HCT116 (cell line): ENCODE measurements around the gene GALM. TPM values are rescaled to one million over a fixed set of nuclear protein-coding genes. Genes with fewer than 3 reads are reported as not detected.

Experiments used
- ATAC-seq: fragments of 200-7000 bp; cut with Tn5 transposase; 2 replicates; pipeline ENCODE4 v1.9.1; 2020; ENCODE audit warnings: mild to moderate bottlenecking, moderate library complexity
- BruUV-seq: library from RNA; stranded (reverse); fragments of 400-500 nt; replicated peaks from 2 replicates; lab custom pipeline; 2021; lab: Mats Ljungman, UMichigan
- CTCF ChIA-PET: fragments of 300-600 bp; sonication (Branson Sonifier 250); formaldehyde crosslinking; loops from one replicate; lab custom pipeline; 2021; ENCODE audit warnings: antibody characterized with exemption; lab: Charles Lee
- POLR2A ChIA-PET: fragments of 300-600, 350-600 bp; sonication (Branson Sonifier 250); formaldehyde crosslinking; loops from one replicate; lab custom pipeline; 2021; ENCODE audit warnings: antibody characterized with exemption; lab: Charles Lee
- RAD21 ChIA-PET, 2 experiments: fragments of 300-600 bp; sonication (Branson Sonifier 250); formaldehyde crosslinking; loops; one replicate each; lab custom pipeline; 2023; ENCODE audit warnings: low total read pairs in 2 of 2; ENCODE audit not compliant: uncharacterized antibody in 2 of 2, unreplicated experiment in 2 of 2, low non-redundant PET in 1 of 2; lab: Charles Lee
- DNase-seq: peaks from one replicate; pipeline ENCODE4 v3.0.0-alpha.2; 2010; ENCODE audit warnings: low read depth, low spot score
- H2AFZ ChIP-seq: fragments of 200-600 bp; shearing (Covaris generic), sonication (generic); 2 replicates; pipeline ENCODE4 v1.6.1; 2017; ENCODE audit warnings: low read depth, mixed run types, mixed read lengths, antibody characterized with exemption, low read length; ENCODE audit not compliant: poor library complexity, severe bottlenecking
- H3K27ac ChIP-seq: 2 replicates; pipeline ENCODE4 v1.5.1; 2012; ENCODE audit warnings: low read depth, low read length
- H3K27me3 ChIP-seq: fragments of 200-600 bp; sonication (generic); 2 replicates; pipeline ENCODE4 v1.6.1; 2016; ENCODE audit warnings: mixed run types, low read length, mixed read lengths; ENCODE audit not compliant: insufficient read depth
- H3K36me3 ChIP-seq, 2 experiments: fragments of 200-500 bp in 1 of 2; fragments of 200-600 bp in 1 of 2; sonication (Bioruptor generic) in 1 of 2; sonication (generic) in 1 of 2; 2 replicates each; pipeline versions ENCODE4 v1.5.1 to v1.6.1; 2014 to 2016; ENCODE audit warnings: low read length in 2 of 2, inconsistent platforms in 1 of 2, mixed read lengths in 1 of 2, mixed run types in 1 of 2; ENCODE audit not compliant: insufficient read depth in 2 of 2, control insufficient read depth in 1 of 2
- H3K4me1 ChIP-seq, 2 experiments: fragments of 200-600 bp in 1 of 2; sonication (generic) in 1 of 2; 2 replicates each; pipeline versions ENCODE4 v1.5.1 to v1.6.1; 2012 to 2017; ENCODE audit warnings: low read length in 2 of 2, inconsistent platforms in 1 of 2, mild to moderate bottlenecking in 1 of 2, mixed read lengths in 1 of 2, mixed run types in 1 of 2, moderate library complexity in 1 of 2; ENCODE audit not compliant: insufficient read depth in 2 of 2, control insufficient read depth in 1 of 2
- H3K4me2 ChIP-seq: fragments of 200-600 bp; sonication (generic); 2 replicates; pipeline ENCODE4 v1.6.1; 2017; ENCODE audit warnings: mixed run types, low read length, mixed read lengths
- H3K4me3 ChIP-seq, 2 experiments: fragments of 200-600 bp in 1 of 2; sonication (generic) in 1 of 2; replicated peaks in 1 of 2; 2 replicates each; pipeline ENCODE4 v1.5.1; 2011 to 2016; ENCODE audit warnings: low read length in 2 of 2, control low read depth in 1 of 2, low read depth in 1 of 2, mild to moderate bottlenecking in 1 of 2, mixed read lengths in 1 of 2, mixed run types in 1 of 2
- H3K79me2 ChIP-seq: fragments of 200-600 bp; sonication (generic); 2 replicates; pipeline ENCODE4 v1.6.1; 2017; ENCODE audit warnings: mild to moderate bottlenecking, mixed run types, low read length, moderate library complexity, mixed read lengths; ENCODE audit not compliant: insufficient read depth
- H3K9ac ChIP-seq: fragments of 200-600 bp; sonication (generic); 2 replicates; pipeline ENCODE4 v1.6.1; 2016; ENCODE audit warnings: low read length, mixed read lengths
- H3K9me2 ChIP-seq: fragments of 200-600 bp; sonication (generic), shearing (Covaris generic); 2 replicates; pipeline ENCODE4 v1.6.1; 2017; ENCODE audit warnings: mixed run types, mild to moderate bottlenecking, moderate library complexity; ENCODE audit not compliant: insufficient read depth
- H3K9me3 ChIP-seq, 2 experiments: fragments of 200-500 bp in 1 of 2; fragments of 200-600 bp in 1 of 2; sonication (Bioruptor generic) in 1 of 2; sonication (generic) in 1 of 2; 2 replicates each; pipeline ENCODE4 v1.6.1; 2014 to 2017; ENCODE audit warnings: low read length in 2 of 2, mixed read lengths in 2 of 2, inconsistent platforms in 1 of 2, low read depth in 1 of 2, mild to moderate bottlenecking in 1 of 2, mixed run types in 1 of 2, moderate library complexity in 1 of 2; ENCODE audit not compliant: control insufficient read depth in 1 of 2, insufficient read depth in 1 of 2
- H4K20me1 ChIP-seq: fragments of 200-600 bp; sonication (generic), shearing (Covaris generic); 2 replicates; pipeline ENCODE4 v1.6.1; 2017; ENCODE audit warnings: mixed run types, mild to moderate bottlenecking, moderate library complexity; ENCODE audit not compliant: insufficient read depth
- CEBPB ChIP-seq: IDR thresholded peaks from 2 replicates; pipeline ENCODE4 v1.6.1; 2012; ENCODE audit warnings: low read depth
- ELF1 ChIP-seq: IDR thresholded peaks from 2 replicates; pipeline ENCODE4 v1.6.1; 2012; ENCODE audit warnings: low read depth, borderline replicate concordance
- EZH2 ChIP-seq: fragments of 200-600 bp; sonication (generic); IDR thresholded peaks from 2 replicates; pipeline ENCODE4 v1.6.1; 2017; ENCODE audit warnings: antibody characterized with exemption, mixed run types
- EZH2phosphoT487 ChIP-seq: fragments of 200-600 bp; IDR thresholded peaks from 2 replicates; pipeline ENCODE4 v1.6.1; 2018; ENCODE audit warnings: antibody characterized with exemption, borderline replicate concordance
- SRF ChIP-seq: IDR thresholded peaks from 2 replicates; pipeline ENCODE4 v1.6.1; 2012; ENCODE audit warnings: low read depth
- YY1 ChIP-seq: IDR thresholded peaks from 2 replicates; pipeline ENCODE4 v1.6.1; 2011; ENCODE audit warnings: low read length, low read depth, moderate library complexity, mild to moderate bottlenecking; ENCODE audit not compliant: insufficient replicate concordance; ENCODE audit errors: extremely low read depth
- intact Hi-C: fragments of 100-400 bp; cut with micrococcal nuclease; formaldehyde crosslinking; loops from 2 replicates; pipeline ENCODE4 v1.10.0; 2022
- total RNA-seq: library from RNA; stranded (reverse); gene quantifications from one replicate; pipeline ENCODE4 v1.2.1, GENCODE V29; 2021; ENCODE audit not compliant: unreplicated experiment
- TF ChIP-seq, protein P1 (sequence below): IDR thresholded peaks from 2 replicates; pipeline ENCODE4 v1.6.1; 2012; ENCODE audit warnings: low read depth
- TF ChIP-seq, protein P2 (sequence below): IDR thresholded peaks from 2 replicates; pipeline ENCODE4 v1.6.1; 2011; ENCODE audit warnings: mild to moderate bottlenecking, low read length, moderate library complexity; ENCODE audit not compliant: insufficient replicate concordance; ENCODE audit errors: extremely low read depth

The GALM gene
- total RNA-seq, 1 experiment from 2014 or later: 10.2 TPM

DNA sequence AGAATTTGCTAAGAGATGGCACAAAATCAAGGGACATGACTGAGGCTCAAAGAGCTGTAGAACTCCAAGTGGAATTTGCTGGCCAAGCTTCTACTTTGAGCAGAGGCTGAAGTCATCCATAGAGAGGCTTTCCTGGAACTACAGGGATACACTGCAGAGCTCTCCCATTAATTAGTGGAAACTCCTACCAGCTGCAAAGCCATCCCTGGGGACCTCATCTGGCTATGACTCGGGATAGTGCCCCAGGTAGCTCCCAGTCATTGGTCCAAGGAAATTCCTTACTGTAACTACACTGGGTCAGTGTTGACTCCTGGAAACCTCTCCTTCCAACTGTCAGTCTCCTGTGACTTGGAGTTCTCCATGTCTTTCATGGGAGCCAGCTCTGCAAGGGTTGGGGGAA lies 10.5 kb upstream of the GALM start:
- no peaks in the 10 kb centered on the region for H3K4me1 ChIP-seq
- H3K27me3 ChIP-seq: no peaks in the 10 kb centered on the region
- no peaks in the 10 kb centered on the region for H3K9me3 ChIP-seq
- ChIA-PET CTCF (no interaction called here), RAD21 (no interaction called here), POLR2A (no interaction called here)
- ATAC-seq (no peak), DNase-seq (no peak)
- no peak overlapping the region for H3K9ac ChIP-seq
- H4K20me1 ChIP-seq: no peaks in the 10 kb centered on the region
- BruUV-seq: no TSS peak
- TF ChIP-seq YY1 (no peak), EZH2 (no peak), SRF (no peak), EZH2phosphoT487 (no peak), ELF1 (no peak), CEBPB (no peak)
- TF ChIP-seq, protein P1, sequence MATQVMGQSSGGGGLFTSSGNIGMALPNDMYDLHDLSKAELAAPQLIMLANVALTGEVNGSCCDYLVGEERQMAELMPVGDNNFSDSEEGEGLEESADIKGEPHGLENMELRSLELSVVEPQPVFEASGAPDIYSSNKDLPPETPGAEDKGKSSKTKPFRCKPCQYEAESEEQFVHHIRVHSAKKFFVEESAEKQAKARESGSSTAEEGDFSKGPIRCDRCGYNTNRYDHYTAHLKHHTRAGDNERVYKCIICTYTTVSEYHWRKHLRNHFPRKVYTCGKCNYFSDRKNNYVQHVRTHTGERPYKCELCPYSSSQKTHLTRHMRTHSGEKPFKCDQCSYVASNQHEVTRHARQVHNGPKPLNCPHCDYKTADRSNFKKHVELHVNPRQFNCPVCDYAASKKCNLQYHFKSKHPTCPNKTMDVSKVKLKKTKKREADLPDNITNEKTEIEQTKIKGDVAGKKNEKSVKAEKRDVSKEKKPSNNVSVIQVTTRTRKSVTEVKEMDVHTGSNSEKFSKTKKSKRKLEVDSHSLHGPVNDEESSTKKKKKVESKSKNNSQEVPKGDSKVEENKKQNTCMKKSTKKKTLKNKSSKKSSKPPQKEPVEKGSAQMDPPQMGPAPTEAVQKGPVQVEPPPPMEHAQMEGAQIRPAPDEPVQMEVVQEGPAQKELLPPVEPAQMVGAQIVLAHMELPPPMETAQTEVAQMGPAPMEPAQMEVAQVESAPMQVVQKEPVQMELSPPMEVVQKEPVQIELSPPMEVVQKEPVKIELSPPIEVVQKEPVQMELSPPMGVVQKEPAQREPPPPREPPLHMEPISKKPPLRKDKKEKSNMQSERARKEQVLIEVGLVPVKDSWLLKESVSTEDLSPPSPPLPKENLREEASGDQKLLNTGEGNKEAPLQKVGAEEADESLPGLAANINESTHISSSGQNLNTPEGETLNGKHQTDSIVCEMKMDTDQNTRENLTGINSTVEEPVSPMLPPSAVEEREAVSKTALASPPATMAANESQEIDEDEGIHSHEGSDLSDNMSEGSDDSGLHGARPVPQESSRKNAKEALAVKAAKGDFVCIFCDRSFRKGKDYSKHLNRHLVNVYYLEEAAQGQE: no peak
- TF ChIP-seq, protein P2, sequence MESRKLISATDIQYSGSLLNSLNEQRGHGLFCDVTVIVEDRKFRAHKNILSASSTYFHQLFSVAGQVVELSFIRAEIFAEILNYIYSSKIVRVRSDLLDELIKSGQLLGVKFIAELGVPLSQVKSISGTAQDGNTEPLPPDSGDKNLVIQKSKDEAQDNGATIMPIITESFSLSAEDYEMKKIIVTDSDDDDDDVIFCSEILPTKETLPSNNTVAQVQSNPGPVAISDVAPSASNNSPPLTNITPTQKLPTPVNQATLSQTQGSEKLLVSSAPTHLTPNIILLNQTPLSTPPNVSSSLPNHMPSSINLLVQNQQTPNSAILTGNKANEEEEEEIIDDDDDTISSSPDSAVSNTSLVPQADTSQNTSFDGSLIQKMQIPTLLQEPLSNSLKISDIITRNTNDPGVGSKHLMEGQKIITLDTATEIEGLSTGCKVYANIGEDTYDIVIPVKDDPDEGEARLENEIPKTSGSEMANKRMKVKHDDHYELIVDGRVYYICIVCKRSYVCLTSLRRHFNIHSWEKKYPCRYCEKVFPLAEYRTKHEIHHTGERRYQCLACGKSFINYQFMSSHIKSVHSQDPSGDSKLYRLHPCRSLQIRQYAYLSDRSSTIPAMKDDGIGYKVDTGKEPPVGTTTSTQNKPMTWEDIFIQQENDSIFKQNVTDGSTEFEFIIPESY: no peak
- no peaks in the 10 kb centered on the region for H3K9me2 ChIP-seq
- no peak overlapping the region for H3K27ac ChIP-seq
- H3K4me3 ChIP-seq: no peak overlapping the region
- H3K79me2 ChIP-seq: no peaks in the 10 kb centered on the region
- H3K36me3 ChIP-seq: no peaks in the 10 kb centered on the region
- no peak overlapping the region for H3K4me2 ChIP-seq
- intact Hi-C loops: no loop called here
- H2AFZ ChIP-seq: peak overlapping the region; percentile 6
